Glomerular visceral epithelial cell (primary cell): ENCODE measurements around the gene CBR3.
"Not testable (repeated sequence)": the region's sequence is repeated elsewhere in the genome, so short reads cannot be mapped to it uniquely, and the experiment has no call there.

ENCODE experiments used
- DNase-seq: peaks from one replicate; pipeline ENCODE4 v3.0.0-alpha.2; 2016; ENCODE audit errors: extremely low spot score

The CBR3 gene

DNA sequence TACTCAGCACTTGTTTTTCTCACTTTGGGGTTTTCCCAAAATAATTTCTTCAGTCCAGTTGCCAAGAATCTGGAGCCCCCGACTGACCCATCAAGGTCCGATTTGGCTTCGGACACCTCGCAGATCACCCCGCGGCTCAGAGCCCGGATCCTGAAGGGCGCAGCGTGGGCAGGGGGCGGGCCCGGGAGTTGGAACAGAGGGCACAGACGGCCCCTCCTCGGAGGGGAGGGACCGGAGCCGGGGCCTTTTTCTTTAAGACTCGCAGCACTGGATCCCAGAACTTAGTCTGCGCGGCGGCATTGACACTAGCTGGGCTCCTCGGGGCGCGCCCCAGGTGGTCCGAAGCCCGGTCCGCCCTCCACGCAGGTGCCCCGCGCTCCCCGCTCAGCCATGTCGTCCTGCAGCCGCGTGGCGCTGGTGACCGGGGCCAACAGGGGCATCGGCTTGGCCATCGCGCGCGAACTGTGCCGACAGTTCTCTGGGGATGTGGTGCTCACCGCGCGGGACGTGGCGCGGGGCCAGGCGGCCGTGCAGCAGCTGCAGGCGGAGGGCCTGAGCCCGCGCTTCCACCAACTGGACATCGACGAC, at the start of gene CBR3:
TSS of gene CBR3 (plus strand) at position 277 of the 588 bp plus-strand sequence. CDS start at position 391, 114 bp downstream.
- DNase-seq: peak; percentile 74

- no peak for DNase-seq
Observed at GRCh38 chr21:36087362-36088138, 47.3 kb upstream of the CBR3 start.

GRCh38 chr21:36089946-36090345, 44.9 kb upstream of the CBR3 start:
- no peak for DNase-seq

DNA sequence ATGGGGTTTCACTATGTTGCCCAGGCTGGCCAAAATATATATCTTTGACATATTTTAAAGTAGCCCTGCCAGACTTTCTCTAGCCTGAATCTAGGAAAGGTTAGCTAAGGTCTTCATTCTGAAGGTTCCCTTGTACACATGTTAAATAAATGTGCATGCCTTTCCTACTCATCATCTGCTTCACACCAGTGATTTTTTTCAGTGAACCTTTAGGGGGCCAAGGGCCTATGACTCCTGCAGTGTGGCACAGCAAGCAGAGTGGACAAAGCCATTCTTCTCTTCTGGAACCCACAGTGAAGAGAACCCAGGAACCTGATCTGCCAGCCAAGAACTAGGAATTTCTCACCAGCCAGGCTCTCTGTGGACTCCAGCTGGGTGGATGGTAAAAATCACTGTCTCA, 42.2 kb upstream of the CBR3 start:
- DNase-seq: no peak

DNA sequence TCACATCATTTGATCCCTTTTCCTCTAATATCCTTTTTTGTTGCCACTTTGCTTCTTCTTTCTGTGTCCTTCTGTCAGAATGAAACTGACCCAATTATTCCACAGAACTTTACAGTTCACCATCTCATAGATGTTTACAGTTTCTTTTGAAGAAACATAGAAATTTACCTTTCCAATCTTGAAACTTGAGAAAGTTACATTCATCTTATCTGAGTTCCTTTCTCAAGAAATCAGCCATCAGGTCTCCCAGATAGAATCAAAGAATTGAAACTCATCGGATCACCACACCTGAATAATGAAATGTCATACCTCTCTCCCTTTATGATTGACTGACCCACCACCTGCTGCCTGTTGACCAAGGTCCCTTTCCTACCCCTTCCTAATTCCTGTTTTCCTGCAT, 41.4 kb upstream of the CBR3 start:
- DNase-seq: no peak

DNA sequence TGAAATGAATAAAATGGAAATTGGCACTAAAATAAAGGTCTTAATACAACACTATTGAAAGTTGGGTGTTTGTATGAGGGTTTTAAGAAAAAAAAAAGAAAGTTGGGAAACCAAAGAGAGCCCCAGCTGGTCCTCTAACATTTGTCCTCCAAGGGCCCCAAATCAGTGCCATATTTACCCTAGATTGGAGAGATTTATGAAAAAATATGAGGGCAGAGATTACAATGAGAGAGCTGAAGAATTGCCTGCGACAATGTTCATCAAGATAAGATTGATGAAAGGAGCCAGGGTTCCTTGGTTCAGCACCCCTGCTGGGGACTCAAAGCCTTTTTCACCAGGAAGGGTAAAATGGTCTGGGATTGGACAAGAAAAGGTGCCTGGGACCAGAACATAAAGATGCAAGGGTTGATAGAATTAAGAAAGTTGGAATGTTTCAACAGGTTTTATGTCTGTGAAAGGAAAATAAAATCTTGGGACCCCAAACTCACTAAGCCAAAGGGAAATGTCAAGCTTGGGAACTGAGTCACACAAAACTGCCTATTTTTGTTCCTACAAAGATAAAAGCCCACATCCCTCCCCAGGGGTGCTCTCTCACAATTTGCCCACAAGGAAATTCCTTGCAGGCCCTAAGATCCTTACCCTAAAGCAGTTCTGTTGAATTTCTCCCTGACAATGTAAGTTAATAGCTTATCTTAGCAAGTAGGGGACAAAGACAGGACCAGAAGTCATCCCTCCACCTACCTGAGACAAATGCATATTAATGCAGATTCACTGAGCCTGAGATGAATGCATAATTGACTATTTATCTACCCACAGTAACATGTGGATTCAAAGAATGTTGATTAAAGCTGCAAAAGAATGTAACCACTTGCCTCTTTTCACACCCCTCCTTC, 38.2 kb upstream of the CBR3 start:
- DNase-seq: no peak

DNA sequence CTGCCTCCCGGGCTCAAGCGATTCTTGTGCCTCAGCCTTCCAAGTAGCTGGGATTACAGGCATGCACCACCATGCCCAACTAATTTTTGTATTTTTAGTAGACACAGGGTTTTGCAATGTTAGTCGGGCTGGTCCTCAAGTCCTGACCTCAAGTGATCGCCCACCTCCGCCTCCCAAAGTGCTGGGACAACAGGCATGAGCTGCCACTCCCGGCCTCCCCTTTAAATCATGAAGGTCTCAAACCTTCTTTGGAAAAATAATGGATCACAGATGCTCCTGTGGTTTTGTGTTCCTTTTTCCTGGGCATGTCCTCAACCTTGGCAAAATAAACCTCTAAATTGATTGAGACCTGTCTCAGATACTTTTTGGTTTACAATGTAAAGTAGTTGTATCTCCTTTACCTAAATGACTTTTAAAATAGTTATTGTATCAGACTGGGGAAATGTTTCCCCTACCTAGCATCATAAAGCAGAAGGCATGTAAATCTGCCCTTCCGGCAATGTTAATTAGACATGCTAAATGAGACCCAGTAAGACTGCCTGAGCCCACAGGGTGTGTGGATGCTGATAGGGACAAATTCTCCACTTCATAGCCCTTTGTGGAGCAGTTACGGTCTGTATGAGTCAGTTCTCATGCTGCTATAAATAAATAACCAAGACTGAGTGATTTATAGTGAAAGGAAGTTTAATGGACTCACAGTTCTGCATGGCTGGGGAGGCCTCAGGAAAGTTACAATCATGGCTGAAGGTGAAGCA, 37.3 kb upstream of the CBR3 start:
- DNase-seq: peak; percentile 58

- no peak for DNase-seq
Observed at GRCh38 chr21:36098182-36098532, 36.7 kb upstream of the CBR3 start.

GRCh38 chr21:36099000-36099399, 35.9 kb upstream of the CBR3 start:
- no peak for DNase-seq

DNA sequence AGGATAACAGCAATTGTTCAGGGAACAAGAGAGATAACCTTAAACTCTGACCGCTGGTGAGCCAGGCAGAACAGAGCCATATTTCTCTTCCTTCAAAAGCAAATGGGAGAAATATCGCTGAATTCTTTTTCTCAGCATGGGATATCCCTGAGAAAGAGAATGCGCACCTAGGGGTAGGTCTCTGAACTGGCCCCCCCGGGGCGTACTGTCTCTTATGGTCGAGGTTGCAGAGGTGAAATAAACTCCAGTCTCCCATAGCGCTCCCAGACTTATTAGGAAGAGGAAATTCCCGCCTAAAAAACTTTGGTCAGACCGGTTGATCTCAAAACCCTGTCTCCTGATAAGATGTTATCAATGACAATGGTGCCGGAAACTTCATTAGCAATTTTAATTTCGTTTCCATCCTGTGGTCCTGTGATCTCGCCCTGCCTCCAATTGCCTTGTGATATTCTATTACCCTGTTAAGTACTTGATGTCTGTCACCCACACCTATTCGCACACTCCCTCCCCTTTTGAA, 35.1 kb upstream of the CBR3 start:
- DNase-seq: not testable (repeated sequence)

DNA sequence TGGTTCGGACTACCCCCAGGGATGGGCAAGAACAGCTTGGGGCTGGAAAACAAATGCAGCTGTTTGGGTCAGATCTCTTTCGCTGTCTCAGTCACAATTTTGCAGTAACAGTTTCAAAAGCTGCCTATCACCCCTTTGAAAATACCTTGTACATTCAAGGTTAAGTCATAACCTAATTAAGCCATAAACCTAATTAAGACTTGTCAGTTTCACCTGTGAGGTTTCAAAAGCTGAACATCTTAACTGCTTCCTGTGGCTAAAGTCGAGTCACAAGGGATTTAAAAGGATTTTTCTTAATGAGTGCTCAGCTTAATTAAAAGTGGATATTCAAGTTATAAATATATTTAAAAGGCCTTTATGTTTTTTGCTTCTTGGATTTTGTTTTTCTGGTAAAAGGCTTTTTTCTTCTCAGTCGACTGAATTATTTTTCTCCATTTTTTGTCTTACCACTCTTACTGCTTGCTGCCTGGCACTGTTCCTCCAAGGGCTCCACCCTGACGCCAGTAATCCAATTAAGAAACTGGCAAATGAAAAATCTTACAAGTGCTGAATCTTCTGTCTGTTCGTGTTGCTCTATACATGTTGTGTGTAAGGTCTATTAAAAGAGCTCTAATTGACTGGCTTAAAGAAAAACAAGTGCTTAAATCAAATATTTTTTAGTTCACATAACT, 33.8 kb upstream of the CBR3 start:
- no peak for DNase-seq

- DNase-seq: no peak
Observed at GRCh38 chr21:36103434-36103833, 31.4 kb upstream of the CBR3 start.

DNA sequence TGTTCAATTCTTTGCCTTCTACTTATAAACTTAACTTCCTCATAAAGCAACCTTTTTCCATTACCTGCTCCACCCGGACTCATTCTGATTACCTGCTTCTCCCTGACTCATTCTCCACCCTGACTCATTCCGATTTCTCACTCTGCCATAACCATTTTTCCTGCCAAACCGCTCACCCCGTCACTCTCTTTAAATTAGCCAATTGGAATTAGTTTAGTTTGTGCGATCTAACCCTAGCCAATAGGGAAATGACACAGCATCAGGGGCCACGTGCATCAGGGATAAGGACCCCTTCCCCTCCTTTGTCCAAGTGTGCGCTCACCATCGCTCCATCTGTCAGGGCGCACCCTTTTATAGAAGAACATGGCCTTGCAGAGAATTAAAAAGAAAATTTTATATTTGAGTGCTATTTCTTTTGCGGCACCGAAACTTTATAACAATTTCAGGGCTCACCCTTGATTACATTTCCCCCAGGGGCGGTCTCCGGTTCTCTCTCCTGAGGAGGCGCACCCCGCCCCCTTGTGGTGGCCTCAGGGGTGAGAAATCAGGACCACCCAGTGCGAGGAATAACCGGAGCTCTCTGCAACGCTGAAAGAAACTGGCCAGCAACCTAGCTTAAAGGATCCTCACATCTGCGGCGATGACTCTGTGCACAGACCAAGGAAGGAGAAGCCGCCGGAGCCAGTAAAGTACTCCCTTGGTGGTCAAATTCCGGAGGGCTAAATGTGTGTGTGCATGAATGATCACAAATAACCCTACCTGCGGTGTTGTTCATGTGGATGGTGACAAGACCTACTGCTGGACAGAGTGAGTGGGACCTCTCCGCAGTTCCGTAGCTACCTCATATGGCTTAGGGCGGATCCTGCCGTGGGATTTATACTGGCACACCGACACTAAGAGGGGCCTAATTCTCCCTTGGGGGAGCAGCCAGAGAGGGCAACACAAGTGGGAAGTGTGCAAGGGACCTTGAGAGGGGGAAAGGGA, 30.3 kb upstream of the CBR3 start:
- DNase-seq: peak; percentile 77

- DNase-seq: no peak
Observed at GRCh38 chr21:36105327-36105842, 29.5 kb upstream of the CBR3 start.

DNA sequence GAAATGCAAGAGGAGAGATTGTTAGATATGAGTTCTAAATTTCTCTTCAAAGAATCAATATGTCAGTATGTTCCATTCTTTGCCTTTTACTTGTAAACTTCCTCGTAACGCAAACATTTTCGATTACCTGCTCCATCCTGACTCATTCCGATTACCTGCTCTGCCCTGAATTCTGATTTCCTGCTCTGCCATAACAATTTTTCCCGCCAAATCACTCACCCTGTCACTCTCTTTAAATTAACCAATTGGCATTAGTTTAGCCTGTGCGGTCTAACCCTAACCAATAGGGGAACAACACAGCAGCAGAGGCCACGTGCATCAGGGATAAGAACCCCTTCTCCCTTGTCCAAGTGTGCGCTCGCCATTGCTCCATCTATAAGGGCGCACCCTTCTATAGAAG, 25.0 kb upstream of the CBR3 start:
- no peak for DNase-seq

DNA sequence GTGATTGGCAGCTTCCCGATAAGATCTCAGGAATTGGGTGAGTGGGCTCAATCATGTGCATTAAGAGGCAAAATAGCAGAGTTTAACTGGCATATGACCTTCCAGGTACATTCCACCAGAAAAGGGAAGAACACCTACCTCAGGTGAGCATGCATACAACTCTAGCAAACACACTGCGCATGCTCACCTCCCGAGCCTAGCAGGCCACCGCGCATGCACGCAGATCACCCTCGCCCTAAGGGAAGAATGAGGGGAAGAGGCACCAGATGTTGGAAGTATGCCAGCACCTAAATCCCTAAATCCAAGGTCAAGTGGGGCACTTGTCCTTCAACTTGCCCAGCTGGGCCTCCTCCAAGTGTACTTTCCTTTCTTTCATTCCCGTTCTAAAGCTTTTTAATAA, 23.6 kb upstream of the CBR3 start:
- DNase-seq: no peak

DNA sequence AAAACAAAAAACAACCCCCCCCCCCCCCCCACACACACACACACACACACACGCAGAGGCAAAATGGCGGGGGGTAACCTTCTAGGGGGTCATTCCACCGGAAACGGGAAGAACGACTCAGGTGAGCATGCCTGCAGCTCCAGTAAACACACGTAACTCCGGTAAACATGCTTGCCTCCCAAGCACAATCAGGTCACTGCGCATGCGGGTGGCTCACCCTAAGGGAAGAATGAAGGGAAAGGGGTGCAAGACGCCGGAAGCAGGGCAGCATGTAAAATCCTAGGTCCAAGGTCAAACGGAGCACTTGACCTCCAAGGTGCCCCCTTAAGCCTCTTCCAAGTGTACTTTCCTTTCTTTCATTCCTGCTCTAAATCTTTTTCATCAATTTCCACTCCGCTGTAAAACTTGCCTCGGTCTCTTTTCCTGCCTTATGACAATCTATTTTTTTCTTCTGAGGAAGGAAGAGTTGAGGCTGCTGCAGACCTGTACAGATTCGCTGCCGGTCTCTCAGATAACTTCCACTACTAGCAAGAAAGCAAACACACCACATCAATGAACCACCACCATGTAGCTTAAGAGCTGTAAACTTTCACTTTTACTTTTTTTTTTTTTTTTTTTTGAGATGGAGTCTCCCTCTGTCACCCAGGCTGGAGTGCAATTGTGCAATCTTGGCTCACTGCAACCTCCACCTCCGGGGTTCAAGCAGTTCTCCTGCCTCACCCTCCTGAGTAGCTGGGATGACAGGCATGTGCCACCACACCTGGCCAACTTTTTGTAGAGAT, 21.0 kb upstream of the CBR3 start:
- no peak for DNase-seq

- DNase-seq: no peak
Observed at GRCh38 chr21:36115138-36115730, 19.6 kb upstream of the CBR3 start.
